SK-N-SH (cell line): ENCODE results near the gene HLA-B.

ENCODE experiments used
- GATA2 ChIP-seq: sonication (generic); formaldehyde crosslinking; IDR thresholded peaks from 2 replicates; pipeline ENCODE4 v1.5.0; 2020; ENCODE audit warnings: mild to moderate bottlenecking, missing genetic modification reagents
- SMC3 ChIP-seq: IDR thresholded peaks from 2 replicates; pipeline ENCODE4 v1.6.1; 2012; ENCODE audit warnings: low read depth, low read length, improper control_type of control experiment
- TF ChIP-seq, protein P1 (sequence below): fragments of 200-600 bp; sonication (generic); IDR thresholded peaks from 2 replicates; pipeline ENCODE4 v1.6.1; 2017; ENCODE audit warnings: antibody characterized with exemption, mild to moderate bottlenecking, moderate library complexity
- TF ChIP-seq, protein P2 (sequence below): fragments of 150-350 bp; IDR thresholded peaks from 2 replicates; pipeline ENCODE4 v1.6.1; 2017; ENCODE audit warnings: antibody characterized with exemption, low read length, low read depth, borderline replicate concordance

DNA sequence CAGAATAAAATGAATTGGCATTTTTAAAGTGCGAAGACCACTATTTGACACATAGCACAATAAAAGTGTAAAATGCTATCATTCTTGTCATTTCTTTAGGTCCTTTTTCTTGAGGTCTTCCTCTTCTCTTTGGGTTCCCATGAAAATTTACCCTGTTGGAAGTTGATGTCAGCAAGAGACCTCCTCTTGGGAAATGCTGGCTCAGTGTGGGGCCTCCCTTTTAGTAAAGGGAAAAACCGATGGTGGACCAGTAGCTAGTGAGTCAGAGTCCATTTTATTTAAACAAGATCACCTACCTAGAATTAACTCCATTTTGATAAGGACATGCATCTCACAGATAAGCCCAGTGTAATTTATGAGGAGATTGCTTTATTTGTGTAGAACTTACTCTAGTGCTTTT lies 47.3 kb downstream of the HLA-B start:
- TF ChIP-seq SMC3 (no peak), GATA2 (no peak)
- TF ChIP-seq, protein P1, sequence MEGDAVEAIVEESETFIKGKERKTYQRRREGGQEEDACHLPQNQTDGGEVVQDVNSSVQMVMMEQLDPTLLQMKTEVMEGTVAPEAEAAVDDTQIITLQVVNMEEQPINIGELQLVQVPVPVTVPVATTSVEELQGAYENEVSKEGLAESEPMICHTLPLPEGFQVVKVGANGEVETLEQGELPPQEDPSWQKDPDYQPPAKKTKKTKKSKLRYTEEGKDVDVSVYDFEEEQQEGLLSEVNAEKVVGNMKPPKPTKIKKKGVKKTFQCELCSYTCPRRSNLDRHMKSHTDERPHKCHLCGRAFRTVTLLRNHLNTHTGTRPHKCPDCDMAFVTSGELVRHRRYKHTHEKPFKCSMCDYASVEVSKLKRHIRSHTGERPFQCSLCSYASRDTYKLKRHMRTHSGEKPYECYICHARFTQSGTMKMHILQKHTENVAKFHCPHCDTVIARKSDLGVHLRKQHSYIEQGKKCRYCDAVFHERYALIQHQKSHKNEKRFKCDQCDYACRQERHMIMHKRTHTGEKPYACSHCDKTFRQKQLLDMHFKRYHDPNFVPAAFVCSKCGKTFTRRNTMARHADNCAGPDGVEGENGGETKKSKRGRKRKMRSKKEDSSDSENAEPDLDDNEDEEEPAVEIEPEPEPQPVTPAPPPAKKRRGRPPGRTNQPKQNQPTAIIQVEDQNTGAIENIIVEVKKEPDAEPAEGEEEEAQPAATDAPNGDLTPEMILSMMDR = no peak
- TF ChIP-seq, protein P2, sequence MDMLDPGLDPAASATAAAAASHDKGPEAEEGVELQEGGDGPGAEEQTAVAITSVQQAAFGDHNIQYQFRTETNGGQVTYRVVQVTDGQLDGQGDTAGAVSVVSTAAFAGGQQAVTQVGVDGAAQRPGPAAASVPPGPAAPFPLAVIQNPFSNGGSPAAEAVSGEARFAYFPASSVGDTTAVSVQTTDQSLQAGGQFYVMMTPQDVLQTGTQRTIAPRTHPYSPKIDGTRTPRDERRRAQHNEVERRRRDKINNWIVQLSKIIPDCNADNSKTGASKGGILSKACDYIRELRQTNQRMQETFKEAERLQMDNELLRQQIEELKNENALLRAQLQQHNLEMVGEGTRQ = no peak
